HTR-8/SVneo (cell line): Measurements from ENCODE around the gene TACR1.
"Not testable (repeated sequence)": the region's sequence is repeated elsewhere in the genome, so short reads cannot be mapped to it uniquely, and the experiment has no call there.

Experiments
- DNase-seq: peaks from one replicate; pipeline ENCODE4 v3.0.0; 2011; ENCODE audit warnings: low spot score, mixed read lengths; ENCODE audit not compliant: insufficient read length
- FAIRE-seq: peaks from 2 replicates; lab custom pipeline; 2011; peaks lifted over from hg19 to GRCh38; lab: Jason Lieb, UNC

TACR1 gene, protein sequence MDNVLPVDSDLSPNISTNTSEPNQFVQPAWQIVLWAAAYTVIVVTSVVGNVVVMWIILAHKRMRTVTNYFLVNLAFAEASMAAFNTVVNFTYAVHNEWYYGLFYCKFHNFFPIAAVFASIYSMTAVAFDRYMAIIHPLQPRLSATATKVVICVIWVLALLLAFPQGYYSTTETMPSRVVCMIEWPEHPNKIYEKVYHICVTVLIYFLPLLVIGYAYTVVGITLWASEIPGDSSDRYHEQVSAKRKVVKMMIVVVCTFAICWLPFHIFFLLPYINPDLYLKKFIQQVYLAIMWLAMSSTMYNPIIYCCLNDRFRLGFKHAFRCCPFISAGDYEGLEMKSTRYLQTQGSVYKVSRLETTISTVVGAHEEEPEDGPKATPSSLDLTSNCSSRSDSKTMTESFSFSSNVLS

DNA sequence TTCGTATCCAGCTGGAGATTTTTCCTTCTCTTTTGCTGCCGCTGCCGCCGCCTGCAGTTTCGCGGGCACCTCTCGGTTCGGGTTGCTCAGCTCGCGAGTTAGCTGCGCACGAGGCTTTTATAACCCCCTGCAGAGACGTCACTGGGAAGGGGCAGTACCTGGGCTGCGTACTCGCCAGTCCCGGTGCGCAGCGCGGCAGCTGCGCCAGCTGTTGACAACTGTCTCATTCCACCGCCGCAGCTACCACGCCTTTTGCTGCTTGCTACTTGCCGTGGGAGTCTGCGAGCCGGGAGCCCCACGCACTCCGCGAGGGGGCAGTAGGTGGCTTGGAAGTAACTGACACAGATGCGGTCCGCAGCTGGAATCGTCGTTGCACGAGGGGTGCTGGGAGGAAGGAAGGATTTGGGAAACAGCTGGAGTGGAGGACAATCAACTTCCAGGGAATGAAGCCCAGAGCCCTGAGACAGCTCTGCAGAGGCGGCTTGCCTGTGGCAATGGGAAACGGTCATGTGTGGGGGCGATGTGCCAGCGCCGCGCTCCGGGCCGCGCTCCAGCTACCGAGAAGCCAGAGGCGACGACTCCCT is at the start of gene TACR1:
TSS of gene TACR1 (minus strand) at position 93 of the 584 bp plus-strand sequence. CDS start 586 bp downstream, outside the sequence.
- FAIRE-seq = no peak
- DNase-seq = peak; percentile 35

GRCh38 chr2:75248581-75248980 is 49.3 kb upstream of the TACR1 start:
- FAIRE-seq = not testable (repeated sequence)

GRCh38 chr2:75246441-75247167 is 47.3 kb upstream of the TACR1 start:
- FAIRE-seq = no peak
- no peak for DNase-seq

More at GRCh38 chr2:75248581-75248980, 49.3 kb upstream of the TACR1 start:
- DNase-seq = not testable (repeated sequence)

GRCh38 chr2:75243219-75243618 is 43.9 kb upstream of the TACR1 start:
- no peak for FAIRE-seq
- no peak for DNase-seq

DNA sequence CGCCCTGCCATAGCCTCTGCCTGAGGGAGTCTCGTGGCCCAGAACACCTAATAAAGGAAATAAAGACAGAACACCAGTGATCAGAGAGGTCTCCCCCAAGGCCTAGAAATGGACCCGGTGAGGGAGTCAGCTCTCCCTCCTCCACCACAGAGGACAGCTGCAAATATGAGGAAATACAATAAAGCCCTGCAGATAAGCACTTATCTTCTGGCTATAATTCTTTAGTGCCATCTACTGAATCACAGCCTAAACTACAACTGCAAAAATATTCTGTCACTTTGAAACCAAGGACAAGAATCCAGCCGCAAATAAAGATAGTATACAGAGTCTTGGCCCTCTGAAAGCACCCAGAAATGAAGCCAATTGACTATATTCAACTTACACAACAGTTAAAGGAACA is 42.4 kb upstream of the TACR1 start:
- FAIRE-seq (no peak), DNase-seq (no peak)

GRCh38 chr2:75238670-75239330 is 39.5 kb upstream of the TACR1 start:
- FAIRE-seq = no peak
- peak; percentile 29 for DNase-seq

- DNase-seq (no peak), FAIRE-seq (no peak)
Observed at GRCh38 chr2:75237296-75237695, 38.0 kb upstream of the TACR1 start.

- no peak for DNase-seq
- no peak for FAIRE-seq
Observed at GRCh38 chr2:75233965-75234364, 34.6 kb upstream of the TACR1 start.

DNA sequence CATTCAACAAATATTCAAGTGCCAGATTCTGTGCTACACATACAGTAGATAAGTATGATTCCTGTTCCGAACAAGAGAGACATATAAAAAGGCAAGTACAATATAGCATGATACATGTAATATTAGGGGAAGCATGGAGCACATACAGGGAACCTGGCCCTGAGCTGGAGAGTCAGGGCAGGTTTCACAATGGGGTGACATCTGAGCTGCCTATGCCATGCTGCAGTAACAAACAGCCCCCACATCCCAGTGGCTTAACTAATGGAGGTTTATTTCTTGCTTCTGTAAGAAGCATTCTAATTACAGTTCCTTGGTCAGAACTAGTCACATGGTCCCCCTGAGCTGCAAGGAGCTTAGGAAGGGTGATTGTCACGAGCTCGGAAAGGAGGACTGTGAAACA is 27.3 kb upstream of the TACR1 start:
- FAIRE-seq (no peak), DNase-seq (no peak)

DNA sequence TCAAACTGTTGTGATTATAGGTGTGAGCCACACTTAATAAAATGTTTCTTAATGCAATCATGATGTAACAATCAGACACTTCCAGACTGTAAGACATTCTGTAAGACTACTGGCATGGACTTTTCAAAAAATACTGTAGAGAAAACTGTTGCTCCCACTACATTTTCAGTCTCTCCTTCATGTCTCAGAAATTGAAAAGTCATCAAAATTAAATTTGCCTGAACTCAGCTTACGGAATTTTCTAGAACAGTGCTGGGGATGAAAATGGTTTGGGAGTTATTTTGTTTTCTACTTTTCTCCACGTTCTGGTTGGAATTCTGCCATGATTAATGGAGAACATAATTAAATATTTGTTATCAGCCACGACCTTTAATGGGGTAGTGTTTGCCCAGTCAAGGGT is 26.8 kb upstream of the TACR1 start:
- DNase-seq = no peak
- FAIRE-seq = no peak

DNA sequence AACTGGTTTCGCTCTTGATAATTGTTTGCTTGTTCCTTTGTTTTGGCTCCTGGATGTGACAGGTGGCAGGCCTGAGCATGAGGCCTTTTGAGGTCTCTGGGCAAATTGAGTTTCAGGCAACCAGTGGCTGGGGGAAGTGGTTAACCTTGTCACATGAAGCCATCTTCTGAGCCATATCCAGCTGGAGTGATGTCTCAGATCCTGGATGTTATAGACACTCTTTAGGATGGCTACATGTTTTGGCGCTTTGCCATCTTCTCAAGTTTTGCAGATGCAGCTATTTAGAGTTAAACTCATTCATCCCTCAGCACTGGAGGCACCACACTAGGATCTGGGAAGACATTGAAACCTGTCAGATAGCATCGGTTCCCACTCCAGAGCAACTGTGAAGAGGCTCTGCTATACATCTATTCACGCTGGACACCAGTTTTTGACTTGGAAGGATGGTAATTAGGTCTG is 25.3 kb upstream of the TACR1 start:
- DNase-seq (no peak), FAIRE-seq (no peak)

GRCh38 chr2:75222527-75222926 is 23.2 kb upstream of the TACR1 start:
- DNase-seq (no peak), FAIRE-seq (peak; percentile 49)

DNA sequence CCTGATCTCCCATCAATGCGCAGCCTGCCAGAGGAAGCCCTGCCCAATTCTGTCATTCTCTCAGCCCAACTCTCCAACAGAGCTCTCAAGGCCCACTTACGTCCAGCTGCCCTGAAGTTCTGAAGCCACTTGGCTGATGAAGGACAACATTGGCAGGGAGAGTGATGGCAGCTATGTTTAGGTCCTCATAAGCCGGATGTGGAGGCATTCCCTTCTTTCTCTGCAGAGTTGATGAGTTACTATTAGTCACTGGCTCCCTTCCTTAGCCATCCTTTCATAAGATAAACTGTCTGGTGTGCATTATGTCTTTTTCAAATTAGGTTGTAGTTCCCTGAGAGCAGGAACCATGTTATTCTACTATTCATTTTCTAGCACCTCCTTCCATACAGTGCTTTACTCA is 22.5 kb upstream of the TACR1 start:
- no peak for FAIRE-seq
- DNase-seq = no peak

- DNase-seq, FAIRE-seq: not testable (repeated sequence)
Observed at GRCh38 chr2:75219213-75219612, 19.9 kb upstream of the TACR1 start.

DNA sequence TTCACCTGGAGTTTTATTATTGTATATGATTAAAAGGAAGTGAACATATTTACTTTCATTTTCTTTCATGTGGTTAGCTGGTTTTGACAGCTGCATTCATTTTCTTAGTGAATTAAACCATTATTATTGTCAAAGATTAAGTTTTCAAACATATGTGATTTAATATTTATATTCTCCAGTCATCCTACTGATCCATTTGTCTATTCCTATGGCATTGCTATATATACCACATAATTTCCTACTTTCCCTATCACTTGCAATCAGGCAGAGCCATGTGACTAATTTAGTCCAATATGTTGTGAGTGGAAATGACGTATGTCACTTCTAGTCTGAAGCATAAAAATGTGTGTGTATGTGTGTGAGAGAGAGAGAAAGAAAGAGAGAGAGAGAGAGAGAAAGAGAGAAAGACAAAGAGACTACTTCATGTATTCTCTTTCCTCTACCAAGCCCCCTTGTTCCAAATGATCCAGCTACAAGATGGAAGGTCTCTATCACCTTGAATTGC is 12.0 kb upstream of the TACR1 start:
- no peak for DNase-seq
- FAIRE-seq = no peak

- no peak for DNase-seq
- FAIRE-seq = no peak
Observed at GRCh38 chr2:75210409-75210808, 11.1 kb upstream of the TACR1 start.

DNA sequence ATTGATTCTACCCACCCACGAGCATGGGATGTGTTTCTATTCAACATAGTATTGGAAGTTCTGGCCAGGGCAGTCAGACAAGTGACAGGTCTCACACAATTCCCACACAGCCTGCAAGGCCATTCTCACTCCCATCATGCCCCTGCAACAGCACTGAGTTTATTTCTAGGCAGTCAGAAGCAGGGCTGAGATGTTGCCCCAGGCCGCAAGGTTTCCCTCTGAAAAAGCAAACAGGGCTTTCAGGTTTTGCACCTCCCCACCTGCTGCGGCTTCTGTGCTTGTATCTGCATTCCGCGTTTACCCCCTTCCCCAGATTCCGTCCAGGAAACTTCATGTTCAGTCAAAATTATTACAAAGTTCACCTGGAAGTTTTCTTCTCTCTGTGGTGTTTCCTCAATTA is 9.4 kb upstream of the TACR1 start:
- DNase-seq (no peak), FAIRE-seq (no peak)

DNA sequence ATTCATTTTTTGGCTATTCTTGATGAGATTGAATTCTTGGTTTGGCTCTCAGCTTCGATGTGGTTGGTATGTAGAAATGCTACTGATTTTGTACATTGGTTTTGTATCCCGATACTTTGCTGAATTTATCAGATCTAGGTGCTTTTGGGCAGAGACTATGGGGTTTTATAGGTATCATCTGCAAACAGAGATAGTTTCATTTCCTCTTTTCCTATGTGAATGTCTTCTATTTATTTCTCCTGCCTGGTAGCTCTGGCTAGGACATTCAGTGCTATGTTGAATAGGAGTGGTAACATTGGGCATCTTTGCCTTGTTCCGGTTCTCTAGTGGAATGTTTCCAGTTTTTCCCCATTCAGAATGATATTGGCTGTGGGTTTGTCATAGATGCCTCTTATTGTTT is 5.5 kb upstream of the TACR1 start:
- FAIRE-seq = no peak
- no peak for DNase-seq

GRCh38 chr2:75202359-75202758 is 3.0 kb upstream of the TACR1 start:
- FAIRE-seq (no peak), DNase-seq (no peak)
